KMS-11 (cell line): ENCODE data around the gene UGT1A6.

Experiments used
- H2AFZ ChIP-seq: fragments of 200-600 bp; sonication (generic); 2 replicates; pipeline ENCODE4 v1.6.1; 2016; ENCODE audit warnings: antibody characterized with exemption, mixed run types, low read depth
- H3K27ac ChIP-seq: fragments of 200-600 bp; sonication (generic); 2 replicates; pipeline ENCODE4 v1.6.1; 2016; ENCODE audit warnings: mild to moderate bottlenecking, mixed run types
- H3K27me3 ChIP-seq: fragments of 200-600 bp; sonication (generic); 2 replicates; pipeline ENCODE4 v1.6.1; 2017; ENCODE audit warnings: mild to moderate bottlenecking, low read depth, mixed run types, moderate library complexity; ENCODE audit not compliant: insufficient read depth
- H3K36me3 ChIP-seq: fragments of 200-600 bp; sonication (generic); 2 replicates; pipeline ENCODE4 v1.6.1; 2017; ENCODE audit warnings: mild to moderate bottlenecking, mixed run types; ENCODE audit not compliant: insufficient read depth
- H3K4me1 ChIP-seq: fragments of 200-600 bp; sonication (generic); 2 replicates; pipeline ENCODE4 v1.6.1; 2016; ENCODE audit warnings: mild to moderate bottlenecking, low read depth, mixed run types; ENCODE audit not compliant: poor library complexity, severe bottlenecking
- H3K4me2 ChIP-seq: fragments of 200-600 bp; sonication (generic); 2 replicates; pipeline ENCODE4 v1.7.0; 2016; ENCODE audit warnings: mild to moderate bottlenecking, mixed run types
- H3K4me3 ChIP-seq: fragments of 200-600 bp; sonication (generic); IDR thresholded peaks from 2 replicates; pipeline ENCODE4 v1.6.1; 2017; ENCODE audit warnings: low read depth, low read length, mixed read lengths; ENCODE audit not compliant: insufficient read depth
- H3K79me2 ChIP-seq: fragments of 200-600 bp; sonication (generic); 2 replicates; pipeline ENCODE4 v1.6.1; 2016; ENCODE audit warnings: low read depth, mixed run types; ENCODE audit not compliant: insufficient read depth
- H3K9ac ChIP-seq: fragments of 200-600 bp; sonication (generic); 2 replicates; pipeline ENCODE4 v1.6.1; 2016; ENCODE audit warnings: mild to moderate bottlenecking, mixed run types
- H4K20me1 ChIP-seq: fragments of 200-600 bp; sonication (generic); 2 replicates; pipeline ENCODE4 v1.6.1; 2016; ENCODE audit warnings: mild to moderate bottlenecking, mixed run types; ENCODE audit not compliant: insufficient read depth
- CTCF ChIP-seq: fragments of 200-600 bp; sonication (generic); conservative IDR thresholded peaks from 2 replicates; pipeline ENCODE4 v1.6.1; 2017; ENCODE audit warnings: low read depth, mild to moderate bottlenecking, antibody characterized with exemption, low read length, moderate library complexity, mixed read lengths

Gene UGT1A6

GRCh38 chr2:233775414-233775813 is 82.7 kb downstream of the UGT1A6 start:
- H3K36me3 ChIP-seq: no peaks in the 10 kb centered on the region
- no peaks in the 10 kb centered on the region for H3K4me1 ChIP-seq
- H3K27ac ChIP-seq: no peak overlapping the region
- TF ChIP-seq CTCF: no peak
- H3K79me2 ChIP-seq: no peaks in the 10 kb centered on the region
- no peak overlapping the region for H3K4me3 ChIP-seq
- H2AFZ ChIP-seq: no peak overlapping the region
- no peak overlapping the region for H3K4me2 ChIP-seq
- H4K20me1 ChIP-seq: no peaks in the 10 kb centered on the region
- no peaks in the 10 kb centered on the region for H3K27me3 ChIP-seq
- no peak overlapping the region for H3K9ac ChIP-seq

GRCh38 chr2:233778030-233778429 is 85.3 kb downstream of the UGT1A6 start, which contains the start of gene MROH2A:
Gene MROH2A (plus strand): TSS chr2:233778330. CDS start chr2:233779359, 1,029 bp downstream.
- no peak within 1 kb of the TSS for H3K27ac ChIP-seq
- H3K27me3 ChIP-seq: no peaks in the 10 kb centered on the region
- H3K4me2 ChIP-seq: no peak within 1 kb of the TSS
- no peaks in the 10 kb centered on the region for H3K79me2 ChIP-seq
- no peak for TF ChIP-seq CTCF
- no peak within 1 kb of the TSS for H3K4me3 ChIP-seq
- H2AFZ ChIP-seq: no peak within 1 kb of the TSS
- no peak within 1 kb of the TSS for H3K9ac ChIP-seq
- H3K36me3 ChIP-seq: no peaks in the 10 kb centered on the region
- H4K20me1 ChIP-seq: no peaks in the 10 kb centered on the region
- no peaks in the 10 kb centered on the region for H3K4me1 ChIP-seq

GRCh38 chr2:233779722-233780121 is 87.0 kb downstream of the UGT1A6 start:
- no peak for TF ChIP-seq CTCF
- H3K4me3 ChIP-seq: no peak overlapping the region

GRCh38 chr2:233780771-233781170 is 88.1 kb downstream of the UGT1A6 start:
- H3K4me2 ChIP-seq: no peak overlapping the region
- no peak overlapping the region for H3K4me3 ChIP-seq
- no peaks in the 10 kb centered on the region for H3K27me3 ChIP-seq
- H2AFZ ChIP-seq: no peak overlapping the region
- no peaks in the 10 kb centered on the region for H3K79me2 ChIP-seq
- no peaks in the 10 kb centered on the region for H4K20me1 ChIP-seq
- H3K4me1 ChIP-seq: no peaks in the 10 kb centered on the region
- no peaks in the 10 kb centered on the region for H3K36me3 ChIP-seq
- H3K9ac ChIP-seq: no peak overlapping the region
- no peak for TF ChIP-seq CTCF
- H3K27ac ChIP-seq: no peak overlapping the region

More at GRCh38 chr2:233779722-233780121, 87.0 kb downstream of the UGT1A6 start:
- H3K4me2 ChIP-seq: no peak overlapping the region
- no peaks in the 10 kb centered on the region for H4K20me1 ChIP-seq
- no peaks in the 10 kb centered on the region for H3K79me2 ChIP-seq
- no peaks in the 10 kb centered on the region for H3K27me3 ChIP-seq
- H3K36me3 ChIP-seq: no peaks in the 10 kb centered on the region
- H2AFZ ChIP-seq: no peak overlapping the region
- no peak overlapping the region for H3K27ac ChIP-seq
- no peaks in the 10 kb centered on the region for H3K4me1 ChIP-seq
- no peak overlapping the region for H3K9ac ChIP-seq
